Neural progenitor cell (in vitro differentiated cells): ENCODE results near the gene LIF.

Experiments used
- CTCF ChIP-seq: fragments of 200-600 bp; sonication (generic); IDR thresholded peaks from 2 replicates; pipeline ENCODE4 v1.5.1; 2017; ENCODE audit warnings: antibody characterized with exemption, mild to moderate bottlenecking
- EZH2 ChIP-seq: fragments of 200-600 bp; sonication (generic); IDR thresholded peaks from 2 replicates; pipeline ENCODE4 v1.6.1; 2017; ENCODE audit warnings: antibody characterized with exemption, mild to moderate bottlenecking, moderate library complexity

GRCh38 chr22:30290342-30291057 lies 43.9 kb upstream of the LIF start:
- TF ChIP-seq EZH2 (no peak), CTCF (no peak)
